GM19395 (cell line): Measurements from ENCODE around the gene ZSCAN18.

Experiments
- ATAC-seq: cut with Tn5 transposase; IDR thresholded peaks from one replicate; pipeline ENCODE4 v1.9.1; 2021; ENCODE audit warnings: mild to moderate bottlenecking, moderate library complexity; ENCODE audit not compliant: unreplicated experiment

Gene ZSCAN18

GRCh38 chr19:58088521-58089052 is 9.4 kb downstream of the ZSCAN18 start:
- no peak for ATAC-seq

DNA sequence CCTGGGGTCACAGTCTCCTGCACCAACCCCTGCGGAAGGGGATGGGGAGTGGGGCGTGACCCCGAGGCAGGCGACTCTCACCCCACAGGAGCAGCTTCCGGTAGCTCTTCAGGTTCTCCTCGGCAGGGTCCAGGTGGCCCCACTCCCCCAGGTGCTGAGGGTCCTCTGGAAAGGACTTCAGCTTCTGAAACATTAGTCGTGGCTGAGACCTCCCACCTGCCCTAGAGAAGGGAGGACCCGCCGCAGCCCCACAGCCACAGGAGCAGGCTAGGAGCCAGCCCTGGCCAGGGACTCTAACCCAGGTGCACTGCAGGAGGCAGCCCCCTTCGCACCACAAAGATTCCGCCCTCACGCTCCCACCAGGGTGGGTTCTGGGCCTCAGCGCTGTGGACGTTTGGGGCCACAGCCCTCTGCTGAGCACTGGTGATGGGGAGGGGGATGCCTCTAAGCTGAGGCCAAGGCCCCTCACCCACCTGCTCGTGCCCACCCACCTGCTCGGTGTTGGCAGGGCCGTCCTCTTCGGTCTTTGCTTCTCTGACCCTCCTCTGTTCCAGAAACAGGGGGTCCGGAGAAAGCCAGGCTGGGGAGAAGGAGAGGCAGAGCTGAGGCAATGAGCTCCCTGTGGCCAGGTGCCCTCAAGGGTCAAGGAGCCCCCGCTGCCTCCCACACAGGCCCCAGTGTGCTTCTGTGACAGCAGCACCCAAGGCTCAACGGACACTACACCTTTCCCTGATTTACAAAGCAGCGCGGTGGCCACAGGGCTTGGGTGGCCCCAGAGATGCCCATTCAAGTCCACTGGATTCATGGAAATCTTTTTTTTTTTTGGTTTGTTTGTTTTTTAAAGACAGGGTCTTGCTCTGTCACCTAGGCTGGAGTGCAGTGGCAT is 11.0 kb downstream of the ZSCAN18 start:
- no peak for ATAC-seq

- no peak for ATAC-seq
Observed at GRCh38 chr19:58085348-58085875, 12.6 kb downstream of the ZSCAN18 start.

- no peak for ATAC-seq
Observed at GRCh38 chr19:58084596-58085347, 13.3 kb downstream of the ZSCAN18 start.

- no peak for ATAC-seq
Observed at GRCh38 chr19:58083021-58083420, 15.0 kb downstream of the ZSCAN18 start.

- ATAC-seq = no peak
Observed at GRCh38 chr19:58079792-58080191, 18.2 kb downstream of the ZSCAN18 start.

- no peak for ATAC-seq
Observed at GRCh38 chr19:58067240-58067912, 30.7 kb downstream of the ZSCAN18 start.

DNA sequence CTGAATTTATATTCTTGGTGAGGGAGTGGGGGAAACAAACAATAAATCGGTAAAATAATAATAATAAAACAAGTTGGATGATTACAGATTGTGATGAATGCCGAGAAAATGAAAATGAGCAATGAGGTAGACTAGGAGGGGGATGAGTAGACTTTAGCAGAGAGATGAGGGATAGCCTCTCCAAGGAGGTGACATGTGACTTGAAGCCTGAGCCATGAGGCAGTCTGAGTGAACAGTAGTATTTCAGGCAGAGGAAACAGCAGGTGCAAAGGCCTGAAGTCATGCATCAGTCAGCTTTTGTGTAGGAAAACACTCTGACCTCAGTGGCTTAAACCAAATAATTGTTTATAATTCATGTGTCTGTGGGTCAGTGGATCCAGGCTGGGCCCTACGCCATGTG is 34.3 kb downstream of the ZSCAN18 start:
- ATAC-seq = no peak

DNA sequence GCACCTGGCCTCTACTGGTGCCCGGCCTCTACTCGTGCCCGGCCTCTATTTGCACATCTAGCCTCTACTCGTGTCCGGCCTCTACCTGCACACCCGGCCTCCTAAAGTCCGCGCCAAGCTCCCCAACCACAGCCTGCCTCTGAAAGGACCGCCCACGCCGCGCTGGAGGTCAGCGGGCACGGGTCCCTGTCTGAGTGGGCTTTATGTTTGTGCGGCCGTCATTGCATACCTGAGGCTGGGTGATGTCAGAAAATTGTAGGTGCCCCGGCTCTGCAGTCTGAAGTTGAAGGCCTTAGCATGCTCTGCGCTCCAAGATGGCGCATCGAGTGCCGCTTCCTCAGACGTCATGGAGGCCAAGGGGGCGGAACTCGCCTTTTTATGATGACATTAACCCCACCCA is 37.8 kb downstream of the ZSCAN18 start:
- no peak for ATAC-seq

GRCh38 chr19:58059671-58060078 is 38.4 kb downstream of the ZSCAN18 start:
- no peak for ATAC-seq

- ATAC-seq = no peak
Observed at GRCh38 chr19:58059003-58059670, 38.9 kb downstream of the ZSCAN18 start, which contains the start of gene ZNF135. Gene ZNF135 (plus strand): TSS chr19:58059282. CDS start chr19:58060003, 721 bp downstream.

DNA sequence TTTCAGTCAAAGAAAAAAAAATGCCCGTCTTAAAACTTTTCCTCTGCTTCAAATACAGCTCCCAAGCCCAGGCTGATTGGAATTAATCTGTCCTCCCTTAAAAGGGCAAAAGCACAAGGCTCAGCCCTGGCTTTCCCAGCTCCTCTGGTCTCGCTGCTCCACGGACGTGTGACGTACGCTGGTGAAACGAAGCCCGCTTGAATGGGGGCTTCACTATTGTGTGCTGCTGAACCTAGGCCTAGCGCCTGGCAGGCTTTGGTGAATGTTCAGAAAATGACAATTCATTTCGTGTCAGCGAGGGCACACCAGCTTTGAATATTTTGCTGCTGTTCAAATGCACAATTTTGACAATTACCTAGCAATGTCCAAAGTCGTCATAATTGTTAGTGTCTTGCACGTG is 39.6 kb downstream of the ZSCAN18 start:
- no peak for ATAC-seq

GRCh38 chr19:58056861-58057260 is 41.2 kb downstream of the ZSCAN18 start:
- no peak for ATAC-seq

DNA sequence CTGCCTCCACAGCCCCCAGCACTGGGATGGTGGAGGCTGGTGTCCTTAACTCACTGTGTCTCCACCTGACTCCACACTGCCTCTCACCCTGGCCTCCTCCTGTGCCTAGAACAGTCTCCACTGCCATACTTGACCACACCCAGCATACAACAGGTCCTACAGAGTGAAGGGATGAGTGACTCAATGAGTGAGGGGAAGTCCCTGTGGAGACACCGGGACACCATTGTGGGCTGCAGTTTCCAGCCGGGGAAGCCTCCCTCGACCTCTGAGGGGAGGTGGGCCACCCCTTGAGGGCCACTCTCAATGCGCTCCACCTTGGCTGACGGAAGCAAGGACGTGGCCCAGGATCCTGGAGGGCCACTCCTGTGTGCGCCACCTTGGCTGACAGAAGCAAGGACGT is 41.8 kb downstream of the ZSCAN18 start:
- no peak for ATAC-seq

- no peak for ATAC-seq
Observed at GRCh38 chr19:58054901-58055874, 42.8 kb downstream of the ZSCAN18 start.

DNA sequence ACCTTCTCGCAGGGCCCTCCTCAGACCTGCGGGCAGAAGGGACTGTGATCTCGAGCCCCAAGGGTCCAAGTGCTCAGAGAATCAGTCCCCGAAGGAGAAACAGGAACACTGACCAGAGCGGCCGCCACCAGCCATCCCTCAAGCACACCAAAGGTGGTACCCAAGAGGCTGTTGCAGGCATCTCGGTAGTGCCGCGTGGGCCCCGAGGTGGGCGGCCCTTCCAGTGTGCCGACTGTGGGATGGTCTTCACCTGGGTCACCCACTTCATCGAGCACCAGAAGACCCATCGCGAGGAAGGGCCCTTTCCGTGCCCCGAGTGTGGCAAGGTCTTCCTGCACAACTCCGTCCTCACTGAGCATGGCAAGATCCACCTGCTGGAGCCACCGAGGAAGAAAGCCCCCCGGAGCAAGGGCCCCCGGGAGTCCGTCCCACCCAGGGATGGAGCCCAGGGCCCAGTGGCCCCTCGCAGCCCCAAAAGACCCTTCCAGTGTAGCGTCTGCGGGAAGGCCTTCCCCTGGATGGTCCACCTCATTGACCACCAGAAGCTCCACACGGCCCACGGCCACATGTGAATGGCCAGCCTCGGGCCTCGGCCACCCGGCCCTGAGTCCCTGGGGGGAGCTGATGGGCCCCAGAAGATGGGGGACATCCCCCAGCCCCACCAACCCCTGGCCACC is 44.4 kb downstream of the ZSCAN18 start:
- ATAC-seq = no peak

DNA sequence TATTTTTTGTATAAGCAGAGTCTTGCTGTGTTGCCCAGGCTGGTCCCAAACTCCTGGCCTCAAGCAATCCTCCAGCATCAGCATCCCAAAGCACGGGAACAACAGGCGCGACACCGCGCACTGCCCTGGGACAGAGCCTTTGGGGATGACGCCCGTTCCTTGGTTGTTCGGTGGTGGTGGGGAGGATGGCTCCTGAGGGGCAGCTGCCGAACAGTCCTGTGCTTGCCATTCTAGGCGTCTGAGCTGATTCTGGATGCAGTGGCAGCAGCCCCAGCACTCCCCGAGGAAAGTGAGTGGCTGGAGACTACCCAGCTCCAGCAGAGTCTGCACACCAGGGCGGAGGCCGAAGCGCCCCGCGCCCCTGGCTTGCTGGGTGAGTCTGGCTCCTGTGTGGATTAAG is 45.8 kb downstream of the ZSCAN18 start:
- ATAC-seq = no peak

- no peak for ATAC-seq
Observed at GRCh38 chr19:58047672-58048071, 50.4 kb downstream of the ZSCAN18 start.

DNA sequence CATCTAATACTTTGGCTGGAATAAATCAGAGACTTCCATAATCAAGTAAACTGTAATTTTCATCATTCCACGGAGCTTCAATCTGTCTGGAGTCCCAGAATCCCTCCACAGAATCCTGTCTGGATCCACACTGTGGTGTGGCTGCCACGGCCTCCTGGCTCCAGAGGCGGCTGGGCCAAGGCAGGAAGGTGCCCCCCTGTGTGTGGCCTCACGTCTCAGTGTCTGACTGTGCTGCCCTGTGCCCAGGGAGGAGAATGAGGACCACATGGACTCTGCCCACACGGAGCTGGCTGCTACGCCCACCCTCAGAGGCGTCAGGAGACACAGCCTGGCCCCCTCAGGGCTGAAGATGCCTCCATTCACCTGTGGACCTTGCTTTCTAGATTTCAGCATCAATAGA is 51.2 kb downstream of the ZSCAN18 start:
- ATAC-seq = no peak
